Pancreas (tissue), 10 donors: ENCODE results near the gene TMEM272. TPM values are rescaled to one million over a fixed set of nuclear protein-coding genes. Genes with fewer than 3 reads are reported as not detected.

Experiments
- ATAC-seq, 4 donors: fragments of 200-7000 bp; cut with Tn5 transposase; one replicate each; pipeline versions ENCODE4 v1.8.0 to v1.9.1; 2020; ENCODE audit warnings: mild to moderate bottlenecking in 4 of 4, moderate library complexity in 4 of 4
- DNase-seq, 6 donors: peaks; one replicate each; pipeline ENCODE4 v3.0.0-alpha.2; 2020
- FAIRE-seq: peaks from 2 replicates; lab custom pipeline; 2012; peaks lifted over from hg19 to GRCh38; lab: Jason Lieb, UNC
- H3K27ac ChIP-seq, 4 donors: fragments of 200-600 bp; sonication (generic); 1 replicate in 3 of 4; 2 replicates in 1 of 4; pipeline versions ENCODE4 v1.5.0 to v1.8.0; 2020
- H3K27me3 ChIP-seq, 4 donors: fragments of 200-600 bp; one replicate each; pipeline ENCODE4 v1.8.0; 2021
- H3K36me3 ChIP-seq, 3 donors: fragments of 200-600 bp; sonication (generic) in 1 of 3; one replicate each; pipeline versions ENCODE4 v1.5.0 to v1.8.0; 2020 to 2021
- H3K4me1 ChIP-seq, 3 donors: fragments of 200-600 bp; one replicate each; pipeline ENCODE4 v1.8.0; 2021
- H3K4me3 ChIP-seq, 4 donors: fragments of 200-600 bp; sonication (generic) in 2 of 4; one replicate each; pipeline versions ENCODE4 v1.5.0 to v1.8.0; 2020 to 2021
- H3K9me3 ChIP-seq, 4 donors: fragments of 200-600 bp; one replicate each; pipeline ENCODE4 v1.8.0; 2021
- WGBS, 2 donors: extraction: QIAGEN DNeasy Blood & Tissue Kit; methylation state at CpG; one replicate each; pipeline ENCODE4 v1.1.7; 2013; 5-methylcytosine and 5-hydroxymethylcytosine counted together
- intact Hi-C, 3 donors: fragments of 100-400 bp; cut with DNase I; formaldehyde crosslinking; loops; one replicate each; pipeline versions ENCODE4 v1.11.1 to v1.14.2; 2022
- polyA plus RNA-seq, 2 donors: library from polyadenylated mRNA; stranded (reverse); fragments of 200-250 nt; gene quantifications; one replicate each; pipeline ENCODE4 v1.2.3, GENCODE V29; 2013
- total RNA-seq, 6 donors: library from RNA; stranded (reverse); fragmentation: NEBNext Ultra II Directional in 4 of 6; extraction: Animal tissue kit (Norgen Biotek cat#: 25700) in 4 of 6; gene quantifications; one replicate each; pipeline versions ENCODE4 v1.2.1 to v1.2.4, GENCODE V29; 2021 to 2023
- TF ChIP-seq, protein P1 (sequence below), 4 donors: fragments of 200-600 bp; sonication (generic) in 3 of 4; IDR thresholded peaks; one replicate each; pipeline versions ENCODE4 v1.5.0 to v1.8.0; 2021; ENCODE audit warnings: antibody characterized with exemption in 4 of 4
- donor health status: healthy with polysubstance abuse.
- donor health status: DM: no; HTN: no; CAD: no; lungs with moderate emphysema.
- donor health status: DM: no; HTN: no; CAD: no.
- donor health status: control.
- donor health status: control.
- donor health status: Bipolar disorder and iron deficiency.
- donor health status: DM: yes; HTN: yes; CAD: no.
- donor health status: DM: no; HTN: no; CAD: no.
- donor health status: DM: no; HTN: no; CAD: no.
- donor health status: DM: yes; HTN: yes; CAD: no.

The TMEM272 gene
- total and polyA plus RNA-seq, 8 donors, result 0.04 to 0.16 (median 0.09) TPM; not detected in 3

DNA sequence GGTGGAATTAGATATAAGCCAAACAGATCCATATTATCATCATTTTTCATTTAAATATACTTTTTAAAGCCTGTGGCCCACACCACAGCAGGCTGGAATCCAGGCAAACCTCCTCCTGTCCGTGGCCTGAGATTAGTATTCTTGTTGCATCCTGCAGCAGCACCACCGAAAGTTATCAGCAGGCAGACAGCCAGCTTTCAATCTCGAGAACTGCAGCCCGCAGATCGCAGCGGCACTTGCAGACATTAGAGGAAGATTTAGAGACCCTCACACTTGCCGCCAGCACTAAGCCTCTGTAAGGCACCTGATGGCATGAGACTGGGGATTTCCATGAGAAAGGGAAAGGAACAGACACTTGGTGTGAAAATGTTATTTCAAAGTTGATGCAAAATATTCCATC, 48.4 kb downstream of the TMEM272 start:
- no peaks in the 10 kb centered on the region for H3K27me3 ChIP-seq
- TF ChIP-seq, protein P1, sequence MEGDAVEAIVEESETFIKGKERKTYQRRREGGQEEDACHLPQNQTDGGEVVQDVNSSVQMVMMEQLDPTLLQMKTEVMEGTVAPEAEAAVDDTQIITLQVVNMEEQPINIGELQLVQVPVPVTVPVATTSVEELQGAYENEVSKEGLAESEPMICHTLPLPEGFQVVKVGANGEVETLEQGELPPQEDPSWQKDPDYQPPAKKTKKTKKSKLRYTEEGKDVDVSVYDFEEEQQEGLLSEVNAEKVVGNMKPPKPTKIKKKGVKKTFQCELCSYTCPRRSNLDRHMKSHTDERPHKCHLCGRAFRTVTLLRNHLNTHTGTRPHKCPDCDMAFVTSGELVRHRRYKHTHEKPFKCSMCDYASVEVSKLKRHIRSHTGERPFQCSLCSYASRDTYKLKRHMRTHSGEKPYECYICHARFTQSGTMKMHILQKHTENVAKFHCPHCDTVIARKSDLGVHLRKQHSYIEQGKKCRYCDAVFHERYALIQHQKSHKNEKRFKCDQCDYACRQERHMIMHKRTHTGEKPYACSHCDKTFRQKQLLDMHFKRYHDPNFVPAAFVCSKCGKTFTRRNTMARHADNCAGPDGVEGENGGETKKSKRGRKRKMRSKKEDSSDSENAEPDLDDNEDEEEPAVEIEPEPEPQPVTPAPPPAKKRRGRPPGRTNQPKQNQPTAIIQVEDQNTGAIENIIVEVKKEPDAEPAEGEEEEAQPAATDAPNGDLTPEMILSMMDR (IDR thresholded peaks at IDR 0.05), result no peak
- H3K36me3 ChIP-seq, result no peaks in the 10 kb centered on the region
- DNase-seq, result peak in 2 of 6 donors; percentile 10 to 28
- WGBS, 2 donors, result 46 to 51% methylated on average over 7 of the region's 7 CpGs
- H3K4me3 ChIP-seq, result no peak overlapping the region
- H3K4me1 ChIP-seq, result peaks cover 5 to 38% (median 11%) of the 10 kb centered on the region in 3 donors
- H3K27ac ChIP-seq, result peak overlapping the region in 2 of 4 donors; percentile 48 to 51
- no peaks in the 10 kb centered on the region for H3K9me3 ChIP-seq
- no peak for FAIRE-seq
- no peak for ATAC-seq
- intact Hi-C loops, result loop anchor here in 2 of 3 donors (10.0 kb wide), 2 partner anchors 352 to 362 kb away; no protein-coding TSS in a partner anchor

DNA sequence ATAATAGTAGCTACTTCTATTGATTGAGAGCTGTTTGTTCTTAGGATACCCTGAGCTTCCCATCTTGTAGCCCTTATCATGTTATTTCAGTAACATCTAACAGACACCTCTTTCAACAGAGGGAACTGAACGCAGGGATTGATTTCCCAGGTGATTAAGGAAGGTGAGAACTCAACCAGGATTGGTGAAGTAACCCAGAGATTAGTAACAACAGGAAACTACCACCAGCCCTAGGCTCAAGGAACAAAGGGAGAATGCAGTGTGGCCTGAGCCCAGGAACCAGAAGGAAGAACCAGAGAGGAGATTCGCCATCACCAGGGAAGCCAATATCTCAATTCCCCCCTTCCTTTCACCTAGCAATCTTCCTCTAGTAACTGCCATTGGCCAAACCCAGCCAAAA, 49.6 kb downstream of the TMEM272 start:
- Histone ChIP-seq H3K36me3 (no peaks in the 10 kb centered on the region), H3K27me3 (no peaks in the 10 kb centered on the region), H3K4me1 (peaks cover under 1 to 28% (median 5%) of the 10 kb centered on the region in 3 donors), H3K4me3 (no peak overlapping the region), H3K27ac (peak overlapping the region in 2 of 4 donors; percentile 9 to 48), H3K9me3 (no peaks in the 10 kb centered on the region)
- ATAC-seq, result no peak
- TF ChIP-seq, protein P1 (IDR thresholded peaks at IDR 0.05), result no peak
- 61% methylated on average over 2 of the region's 2 CpGs for WGBS, 2 donors
- no peak for DNase-seq
- no peak for FAIRE-seq
- intact Hi-C loops, result loop anchor here in 2 of 3 donors (10.0 kb wide), 2 partner anchors 351 to 361 kb away; no protein-coding TSS in a partner anchor

DNA sequence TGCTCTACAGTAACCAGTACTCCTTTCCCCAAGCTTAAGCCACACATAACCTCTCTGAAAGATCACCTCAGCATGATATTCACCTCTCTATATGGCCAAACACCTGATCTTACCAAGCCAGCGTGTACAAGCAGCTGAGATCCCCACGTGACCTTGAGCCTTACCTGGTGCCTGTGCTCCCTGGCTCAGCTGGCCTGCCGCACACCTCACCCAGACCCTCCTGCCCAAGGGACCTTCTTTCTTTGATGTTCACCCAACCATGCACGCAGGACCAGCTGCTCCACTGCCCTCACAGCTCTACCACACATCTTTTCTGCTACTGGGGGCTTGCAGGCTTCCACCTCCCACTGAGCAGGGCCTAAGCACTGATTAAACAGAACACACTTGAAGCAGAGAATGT, 50.0 kb downstream of the TMEM272 start:
- H3K4me3 ChIP-seq, result no peak overlapping the region
- intact Hi-C loops, result loop anchor here in 2 of 3 donors (10.0 kb wide), 2 partner anchors 350 to 360 kb away; no protein-coding TSS in a partner anchor
- no peaks in the 10 kb centered on the region for H3K27me3 ChIP-seq
- DNase-seq (peak in 1 of 6 donors; percentile 27), FAIRE-seq (no peak), ATAC-seq (peak; percentile 8 to 48 (median 28))
- H3K4me1 ChIP-seq, result peaks cover 5 to 31% (median 6%) of the 10 kb centered on the region in 3 donors
- no peaks in the 10 kb centered on the region for H3K36me3 ChIP-seq
- WGBS, 2 donors, result 40 to 56% methylated on average over 4 of the region's 4 CpGs
- TF ChIP-seq, protein P1 (IDR thresholded peaks at IDR 0.05), result no peak
- H3K9me3 ChIP-seq, result no peaks in the 10 kb centered on the region
- H3K27ac ChIP-seq, result peak overlapping the region in 2 of 4 donors; percentile 9 to 48

DNA sequence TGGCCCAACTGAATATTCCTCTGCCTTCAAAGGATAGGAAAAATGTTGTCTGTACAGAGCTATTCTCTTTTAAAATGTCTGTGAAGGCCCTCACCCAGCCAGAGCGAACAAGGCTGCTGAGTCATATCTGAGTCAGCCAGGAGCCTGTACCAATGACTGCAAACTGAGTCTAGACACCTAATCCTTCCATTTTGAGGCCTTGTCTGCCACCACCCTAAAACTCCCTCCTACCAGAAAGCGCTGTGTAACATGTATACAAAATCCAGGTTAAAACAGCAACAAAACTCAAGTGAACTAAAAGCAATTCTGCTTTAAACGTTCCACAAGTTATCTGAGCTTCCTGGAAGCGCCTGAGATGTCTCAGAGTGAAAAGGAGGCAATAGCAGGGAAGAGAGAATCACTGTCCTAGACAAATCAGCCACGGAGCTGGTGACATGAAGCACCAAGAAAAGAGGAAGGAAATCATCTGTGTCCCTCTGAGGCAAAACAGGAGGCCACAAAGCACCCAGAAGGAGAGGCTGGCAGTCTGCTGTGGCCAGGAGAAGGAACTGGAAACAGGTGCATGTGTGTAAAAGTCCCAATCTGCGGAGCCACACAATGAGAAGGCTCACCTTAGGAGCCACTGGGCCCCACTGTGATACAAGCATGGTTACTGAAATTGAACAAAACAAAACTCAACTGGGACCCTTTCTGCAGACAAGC, 51.3 kb downstream of the TMEM272 start:
- TF ChIP-seq, protein P1 (IDR thresholded peaks at IDR 0.05), result no peak
- no peaks in the 10 kb centered on the region for H3K9me3 ChIP-seq
- no peaks in the 10 kb centered on the region for H3K27me3 ChIP-seq
- WGBS, 2 donors, result 77 to 80% methylated on average over 6 of the region's 6 CpGs
- peak; percentile 46 to 65 (median 56) for ATAC-seq
- no peak overlapping the region for H3K4me3 ChIP-seq
- peak in 3 of 6 donors; percentile 45 to 62 (median 49) for DNase-seq
- H3K4me1 ChIP-seq, result peaks cover 15 to 42% (median 16%) of the 10 kb centered on the region in 3 donors
- FAIRE-seq, result no peak
- H3K27ac ChIP-seq, result peak overlapping the region in 1 of 4 donors; percentile 0
- H3K36me3 ChIP-seq, result no peaks in the 10 kb centered on the region
- intact Hi-C loops, result loop anchor here in 2 of 3 donors (10.0 kb wide), 2 partner anchors 349 to 359 kb away; no protein-coding TSS in a partner anchor
